Fibroblast of pulmonary artery (primary cell): ENCODE results near the gene ADGRF5.

Experiments
- DNase-seq: peaks from one replicate; pipeline ENCODE4 v3.0.0-alpha.2; 2010; ENCODE audit warnings: low read depth
- H3K4me3 ChIP-seq: replicated peaks from 2 replicates; pipeline ENCODE4 v1.5.1; 2011; ENCODE audit warnings: low read depth, mild to moderate bottlenecking, control low read depth, low read length, moderate library complexity
- TF ChIP-seq, protein P1 (sequence below): IDR thresholded peaks from 2 replicates; pipeline ENCODE4 v1.5.1; 2011; ENCODE audit warnings: mild to moderate bottlenecking, control low read depth, low read length, inconsistent platforms; ENCODE audit errors: missing control alignments

ADGRF5 gene, protein sequence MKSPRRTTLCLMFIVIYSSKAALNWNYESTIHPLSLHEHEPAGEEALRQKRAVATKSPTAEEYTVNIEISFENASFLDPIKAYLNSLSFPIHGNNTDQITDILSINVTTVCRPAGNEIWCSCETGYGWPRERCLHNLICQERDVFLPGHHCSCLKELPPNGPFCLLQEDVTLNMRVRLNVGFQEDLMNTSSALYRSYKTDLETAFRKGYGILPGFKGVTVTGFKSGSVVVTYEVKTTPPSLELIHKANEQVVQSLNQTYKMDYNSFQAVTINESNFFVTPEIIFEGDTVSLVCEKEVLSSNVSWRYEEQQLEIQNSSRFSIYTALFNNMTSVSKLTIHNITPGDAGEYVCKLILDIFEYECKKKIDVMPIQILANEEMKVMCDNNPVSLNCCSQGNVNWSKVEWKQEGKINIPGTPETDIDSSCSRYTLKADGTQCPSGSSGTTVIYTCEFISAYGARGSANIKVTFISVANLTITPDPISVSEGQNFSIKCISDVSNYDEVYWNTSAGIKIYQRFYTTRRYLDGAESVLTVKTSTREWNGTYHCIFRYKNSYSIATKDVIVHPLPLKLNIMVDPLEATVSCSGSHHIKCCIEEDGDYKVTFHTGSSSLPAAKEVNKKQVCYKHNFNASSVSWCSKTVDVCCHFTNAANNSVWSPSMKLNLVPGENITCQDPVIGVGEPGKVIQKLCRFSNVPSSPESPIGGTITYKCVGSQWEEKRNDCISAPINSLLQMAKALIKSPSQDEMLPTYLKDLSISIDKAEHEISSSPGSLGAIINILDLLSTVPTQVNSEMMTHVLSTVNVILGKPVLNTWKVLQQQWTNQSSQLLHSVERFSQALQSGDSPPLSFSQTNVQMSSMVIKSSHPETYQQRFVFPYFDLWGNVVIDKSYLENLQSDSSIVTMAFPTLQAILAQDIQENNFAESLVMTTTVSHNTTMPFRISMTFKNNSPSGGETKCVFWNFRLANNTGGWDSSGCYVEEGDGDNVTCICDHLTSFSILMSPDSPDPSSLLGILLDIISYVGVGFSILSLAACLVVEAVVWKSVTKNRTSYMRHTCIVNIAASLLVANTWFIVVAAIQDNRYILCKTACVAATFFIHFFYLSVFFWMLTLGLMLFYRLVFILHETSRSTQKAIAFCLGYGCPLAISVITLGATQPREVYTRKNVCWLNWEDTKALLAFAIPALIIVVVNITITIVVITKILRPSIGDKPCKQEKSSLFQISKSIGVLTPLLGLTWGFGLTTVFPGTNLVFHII (N-terminal part only)

GRCh38 chr6:46921731-46922130, at the start of gene ADGRF5:
Gene ADGRF5 (minus strand): TSS chr6:46921938. CDS start chr6:46906762, 15,176 bp downstream.
- TF ChIP-seq, protein P1, sequence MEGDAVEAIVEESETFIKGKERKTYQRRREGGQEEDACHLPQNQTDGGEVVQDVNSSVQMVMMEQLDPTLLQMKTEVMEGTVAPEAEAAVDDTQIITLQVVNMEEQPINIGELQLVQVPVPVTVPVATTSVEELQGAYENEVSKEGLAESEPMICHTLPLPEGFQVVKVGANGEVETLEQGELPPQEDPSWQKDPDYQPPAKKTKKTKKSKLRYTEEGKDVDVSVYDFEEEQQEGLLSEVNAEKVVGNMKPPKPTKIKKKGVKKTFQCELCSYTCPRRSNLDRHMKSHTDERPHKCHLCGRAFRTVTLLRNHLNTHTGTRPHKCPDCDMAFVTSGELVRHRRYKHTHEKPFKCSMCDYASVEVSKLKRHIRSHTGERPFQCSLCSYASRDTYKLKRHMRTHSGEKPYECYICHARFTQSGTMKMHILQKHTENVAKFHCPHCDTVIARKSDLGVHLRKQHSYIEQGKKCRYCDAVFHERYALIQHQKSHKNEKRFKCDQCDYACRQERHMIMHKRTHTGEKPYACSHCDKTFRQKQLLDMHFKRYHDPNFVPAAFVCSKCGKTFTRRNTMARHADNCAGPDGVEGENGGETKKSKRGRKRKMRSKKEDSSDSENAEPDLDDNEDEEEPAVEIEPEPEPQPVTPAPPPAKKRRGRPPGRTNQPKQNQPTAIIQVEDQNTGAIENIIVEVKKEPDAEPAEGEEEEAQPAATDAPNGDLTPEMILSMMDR: no peak
- DNase-seq: no peak
- H3K4me3 ChIP-seq: no peak within 1 kb of the TSS

GRCh38 chr6:46969206-46969605, 47.5 kb upstream of the ADGRF5 start:
- no peak for DNase-seq
- H3K4me3 ChIP-seq: no peak overlapping the region
- TF ChIP-seq, protein P1: no peak

DNA sequence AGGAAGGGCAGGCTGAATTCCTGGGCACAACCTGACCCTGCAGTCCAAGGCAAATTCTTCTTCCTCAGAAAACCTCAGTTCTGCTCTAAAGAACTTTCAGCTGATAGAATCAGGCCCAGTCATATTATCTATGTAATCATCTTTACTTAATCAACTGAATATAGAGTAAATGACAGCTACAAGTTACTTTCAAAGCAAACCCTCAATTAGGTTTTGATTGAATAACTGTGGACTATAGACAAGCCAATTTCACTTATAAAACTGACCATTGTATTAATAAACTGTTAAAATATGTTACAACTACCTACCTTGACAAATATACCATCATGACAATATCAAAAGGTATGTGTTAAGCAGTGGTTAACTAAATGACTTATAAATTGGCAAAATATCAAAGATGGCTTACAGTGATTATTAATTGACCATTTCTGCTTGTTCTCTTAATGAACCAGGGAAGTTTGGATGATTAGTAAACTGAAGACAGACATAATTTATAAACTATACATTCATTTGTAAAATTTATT, 46.1 kb upstream of the ADGRF5 start:
- no peak overlapping the region for H3K4me3 ChIP-seq
- TF ChIP-seq, protein P1: no peak
- no peak for DNase-seq

- H3K4me3 ChIP-seq: no peak overlapping the region
- TF ChIP-seq, protein P1: no peak
- DNase-seq: peak; percentile 74
These were observed 43.2 kb upstream of the ADGRF5 start for GRCh38 chr6:46964716-46965519.

DNA sequence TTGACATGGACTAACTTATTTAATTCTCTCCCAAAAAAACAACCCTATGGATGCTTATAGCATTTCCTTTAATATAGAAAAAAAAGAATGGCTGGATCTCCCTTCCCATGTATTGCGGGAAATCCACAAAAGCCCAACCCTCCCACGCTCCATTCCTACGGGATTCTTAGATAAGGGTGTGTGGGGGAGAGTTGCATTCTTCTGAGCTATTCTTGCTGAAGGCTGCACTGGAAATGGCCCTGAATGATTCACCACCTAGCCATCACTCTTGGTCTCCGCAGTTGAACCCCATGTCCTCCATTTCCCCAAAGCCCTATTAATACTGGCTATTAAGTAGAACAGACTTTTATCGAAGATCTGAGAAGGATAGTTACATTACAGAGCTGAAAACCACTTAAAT, 41.9 kb upstream of the ADGRF5 start:
- DNase-seq: peak; percentile 96
- TF ChIP-seq, protein P1: no peak
- no peak overlapping the region for H3K4me3 ChIP-seq

- no peak overlapping the region for H3K4me3 ChIP-seq
- TF ChIP-seq, protein P1: no peak
- DNase-seq: no peak
These were observed 41.3 kb upstream of the ADGRF5 start for GRCh38 chr6:46963039-46963438.
